BE2C (cell line): ENCODE data around the gene PRSS21.

Experiments
- DNase-seq: peaks from one replicate; pipeline ENCODE4 v3.0.0-alpha.2; 2020
- H3K27me3 ChIP-seq: fragments of 250-450 bp; sonication (Bioruptor Pico); 2 replicates; pipeline ENCODE4 v1.5.1; 2020; ENCODE audit warnings: mild to moderate bottlenecking
- H3K36me3 ChIP-seq: fragments of 250-450 bp; sonication (Bioruptor Pico); 2 replicates; pipeline ENCODE4 v1.5.1; 2020; ENCODE audit warnings: mild to moderate bottlenecking
- H3K4me1 ChIP-seq: fragments of 250-450 bp; sonication (Bioruptor Pico); 2 replicates; pipeline ENCODE4 v1.5.1; 2020
- H3K4me3 ChIP-seq: 2 replicates; pipeline ENCODE4 v1.5.1; 2011; ENCODE audit warnings: low read depth, low read length
- H3K9me3 ChIP-seq: fragments of 250-450 bp; sonication (Bioruptor Pico); 2 replicates; pipeline ENCODE4 v1.5.1; 2020
- CTCF ChIP-seq: IDR thresholded peaks from 2 replicates; pipeline ENCODE4 v1.5.1; 2012; ENCODE audit warnings: mild to moderate bottlenecking, low read depth, low read length

PRSS21 gene

GRCh38 chr16:2799859-2800226, 17.2 kb upstream of the PRSS21 start:
- Histone ChIP-seq H3K36me3 (no peaks in the 10 kb centered on the region), H3K9me3 (no peaks in the 10 kb centered on the region), H3K4me1 (no peaks in the 10 kb centered on the region), H3K27me3 (no peaks in the 10 kb centered on the region), H3K4me3 (no peak overlapping the region)
- DNase-seq = no peak
- no peak for TF ChIP-seq CTCF

GRCh38 chr16:2803545-2804195, 13.4 kb upstream of the PRSS21 start:
- H3K4me3 ChIP-seq = no peak overlapping the region
- peaks cover under 1% of the 10 kb centered on the region; the same call in 1 of the 2 replicates for H3K27me3 ChIP-seq
- no peaks in the 10 kb centered on the region for H3K4me1 ChIP-seq
- DNase-seq = no peak
- TF ChIP-seq CTCF = no peak
- H3K36me3 ChIP-seq = no peaks in the 10 kb centered on the region
- no peaks in the 10 kb centered on the region for H3K9me3 ChIP-seq

GRCh38 chr16:2804728-2805127, 12.3 kb upstream of the PRSS21 start:
- no peak overlapping the region for H3K4me3 ChIP-seq
- H3K4me1 ChIP-seq = no peaks in the 10 kb centered on the region
- DNase-seq = no peak
- no peaks in the 10 kb centered on the region for H3K9me3 ChIP-seq
- H3K36me3 ChIP-seq = no peaks in the 10 kb centered on the region
- TF ChIP-seq CTCF = no peak
- H3K27me3 ChIP-seq = peaks cover 6% of the 10 kb centered on the region

GRCh38 chr16:2806286-2806685, 10.8 kb upstream of the PRSS21 start:
- no peaks in the 10 kb centered on the region for H3K36me3 ChIP-seq
- H3K27me3 ChIP-seq = peaks cover 9% of the 10 kb centered on the region
- TF ChIP-seq CTCF = no peak
- H3K4me3 ChIP-seq = no peak overlapping the region
- no peaks in the 10 kb centered on the region for H3K9me3 ChIP-seq
- H3K4me1 ChIP-seq = no peaks in the 10 kb centered on the region
- no peak for DNase-seq

GRCh38 chr16:2808181-2808580, 8.9 kb upstream of the PRSS21 start:
- no peak overlapping the region for H3K4me3 ChIP-seq
- no peak for TF ChIP-seq CTCF
- no peak for DNase-seq
- no peaks in the 10 kb centered on the region for H3K4me1 ChIP-seq
- no peaks in the 10 kb centered on the region for H3K9me3 ChIP-seq
- no peaks in the 10 kb centered on the region for H3K36me3 ChIP-seq
- peaks cover 12% of the 10 kb centered on the region for H3K27me3 ChIP-seq

GRCh38 chr16:2809149-2809760, 7.8 kb upstream of the PRSS21 start:
- Histone ChIP-seq H3K27me3 (peaks cover 12% of the 10 kb centered on the region), H3K4me3 (no peak overlapping the region), H3K36me3 (no peaks in the 10 kb centered on the region), H3K9me3 (no peaks in the 10 kb centered on the region), H3K4me1 (no peaks in the 10 kb centered on the region)
- DNase-seq = no peak
- no peak for TF ChIP-seq CTCF
